WTC11 (cell line): ENCODE results near the gene ENG. TPM values are rescaled to one million over a fixed set of nuclear protein-coding genes. Genes with fewer than 3 reads are reported as not detected.

ENCODE experiments used
- ATAC-seq: fragments of 200-7000 bp; cut with Tn5 transposase; 2 replicates; pipeline ENCODE4 v1.10.0; 2021; ENCODE audit warnings: mild to moderate bottlenecking, moderate library complexity
- CTCF ChIA-PET: fragments of 300-600 bp; sonication (Branson Sonifier 250); formaldehyde crosslinking; loops from one replicate; lab custom pipeline; 2021; ENCODE audit warnings: antibody characterized with exemption; lab: Charles Lee
- POLR2A ChIA-PET: fragments of 350-600 bp; sonication (Branson Sonifier 250); formaldehyde crosslinking; loops from one replicate; lab custom pipeline; 2021; ENCODE audit warnings: antibody characterized with exemption; lab: Charles Lee
- DNase-seq: peaks from one replicate; pipeline ENCODE4 v3.0.0; 2021; ENCODE audit warnings: low spot score
- H3K27ac Mint-ChIP-seq: 2 replicates; pipeline ENCODE4 v1.8.0; 2021; ENCODE audit warnings: mixed read lengths
- H3K27me3 Mint-ChIP-seq: 2 replicates; pipeline ENCODE4 v1.8.0; 2021; ENCODE audit warnings: low read depth, mild to moderate bottlenecking, moderate library complexity, mixed read lengths
- H3K36me3 Mint-ChIP-seq: 2 replicates; pipeline ENCODE4 v1.8.0; 2021; ENCODE audit warnings: mixed read lengths
- H3K4me1 Mint-ChIP-seq: 2 replicates; pipeline ENCODE4 v1.8.0; 2022; ENCODE audit warnings: mixed read lengths
- H3K4me3 Mint-ChIP-seq: 2 replicates; pipeline ENCODE4 v1.8.0; 2021; ENCODE audit warnings: mild to moderate bottlenecking, moderate library complexity, mixed read lengths
- H3K9me3 Mint-ChIP-seq: 2 replicates; pipeline ENCODE4 v1.8.0; 2021; ENCODE audit warnings: mixed read lengths
- ATF1 ChIP-seq: sonication (generic); formaldehyde crosslinking; IDR thresholded peaks from 2 replicates; pipeline ENCODE4 v1.8.1; 2023; ENCODE audit warnings: mild to moderate bottlenecking, moderate library complexity, missing genetic modification reagents
- CBFB ChIP-seq: sonication (generic); formaldehyde crosslinking; IDR thresholded peaks from 2 replicates; pipeline ENCODE4 v1.8.1; 2022; ENCODE audit warnings: mild to moderate bottlenecking, low read depth, missing genetic modification reagents
- ETV6 ChIP-seq: sonication (generic); formaldehyde crosslinking; IDR thresholded peaks from 2 replicates; pipeline ENCODE4 v1.8.1; 2022; ENCODE audit warnings: mild to moderate bottlenecking, missing genetic modification reagents
- FOXJ3 ChIP-seq: sonication (generic); formaldehyde crosslinking; IDR thresholded peaks from 2 replicates; pipeline ENCODE4 v1.9.0; 2021; ENCODE audit warnings: missing genetic modification reagents, mild to moderate bottlenecking, borderline replicate concordance
- FOXP4 ChIP-seq: sonication (generic); formaldehyde crosslinking; IDR thresholded peaks from 2 replicates; pipeline ENCODE4 v1.8.0; 2022; ENCODE audit warnings: mild to moderate bottlenecking, missing genetic modification reagents
- GABPB1 ChIP-seq: sonication (generic); formaldehyde crosslinking; IDR thresholded peaks from 2 replicates; pipeline ENCODE4 v1.8.1; 2023; ENCODE audit warnings: mild to moderate bottlenecking, missing genetic modification reagents
- JAZF1 ChIP-seq: fragments of 250-450 bp; sonication (Bioruptor Pico); IDR thresholded peaks from 2 replicates; pipeline ENCODE4 v1.9.0; 2021; ENCODE audit warnings: moderate library complexity, mild to moderate bottlenecking, inconsistent platforms
- JUN ChIP-seq: sonication (generic); formaldehyde crosslinking; IDR thresholded peaks from 2 replicates; pipeline ENCODE4 v1.8.0; 2023; ENCODE audit warnings: mild to moderate bottlenecking, missing genetic modification reagents
- MAX ChIP-seq: sonication (generic); formaldehyde crosslinking; IDR thresholded peaks from 2 replicates; pipeline ENCODE4 v1.8.0; 2022; ENCODE audit warnings: mild to moderate bottlenecking, missing genetic modification reagents
- SMAD4 ChIP-seq: sonication (generic); formaldehyde crosslinking; IDR thresholded peaks from 2 replicates; pipeline ENCODE4 v1.8.0; 2022; ENCODE audit warnings: mild to moderate bottlenecking, missing genetic modification reagents
- TEAD4 ChIP-seq: sonication (generic); formaldehyde crosslinking; IDR thresholded peaks from 2 replicates; pipeline ENCODE4 v1.8.0; 2022; ENCODE audit warnings: mild to moderate bottlenecking, missing genetic modification reagents
- ZNF263 ChIP-seq: sonication (generic); formaldehyde crosslinking; IDR thresholded peaks from 2 replicates; pipeline ENCODE4 v1.8.1; 2022; ENCODE audit warnings: low read depth, mild to moderate bottlenecking, moderate library complexity, missing genetic modification reagents
- ZNF512 ChIP-seq: sonication (generic); formaldehyde crosslinking; IDR thresholded peaks from 2 replicates; pipeline ENCODE4 v1.8.1; 2022; ENCODE audit warnings: missing genetic modification reagents, borderline replicate concordance
- ZSCAN18 ChIP-seq: fragments of 250-450 bp; sonication (Bioruptor Pico); IDR thresholded peaks from 2 replicates; pipeline ENCODE4 v2.1.2; 2022; ENCODE audit warnings: mild to moderate bottlenecking, moderate library complexity
- total RNA-seq: library from RNA; stranded (reverse); gene quantifications from 3 replicates; pipeline ENCODE4 v1.2.3, GENCODE V29; 2021
- TF ChIP-seq, protein P1 (sequence below): fragments of 250-450 bp; sonication (Bioruptor Pico); IDR thresholded peaks from 2 replicates; pipeline ENCODE4 v1.9.0; 2021; ENCODE audit warnings: mild to moderate bottlenecking
- TF ChIP-seq, protein P2 (sequence below): sonication (generic); formaldehyde crosslinking; IDR thresholded peaks from 2 replicates; pipeline ENCODE4 v1.8.1; 2023; ENCODE audit warnings: mild to moderate bottlenecking, missing genetic modification reagents, borderline replicate concordance

The ENG gene
- total RNA-seq, 1 experiment from 2014 or later: 4.4 TPM

GRCh38 chr9:127769101-127769500 is 85.4 kb downstream of the ENG start (continued):
- TF ChIP-seq, protein P1, sequence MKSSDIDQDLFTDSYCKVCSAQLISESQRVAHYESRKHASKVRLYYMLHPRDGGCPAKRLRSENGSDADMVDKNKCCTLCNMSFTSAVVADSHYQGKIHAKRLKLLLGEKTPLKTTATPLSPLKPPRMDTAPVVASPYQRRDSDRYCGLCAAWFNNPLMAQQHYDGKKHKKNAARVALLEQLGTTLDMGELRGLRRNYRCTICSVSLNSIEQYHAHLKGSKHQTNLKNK (CRISPR knock-in tag): no peak
- no peak for TF ChIP-seq ETV6
- TF ChIP-seq, protein P2, sequence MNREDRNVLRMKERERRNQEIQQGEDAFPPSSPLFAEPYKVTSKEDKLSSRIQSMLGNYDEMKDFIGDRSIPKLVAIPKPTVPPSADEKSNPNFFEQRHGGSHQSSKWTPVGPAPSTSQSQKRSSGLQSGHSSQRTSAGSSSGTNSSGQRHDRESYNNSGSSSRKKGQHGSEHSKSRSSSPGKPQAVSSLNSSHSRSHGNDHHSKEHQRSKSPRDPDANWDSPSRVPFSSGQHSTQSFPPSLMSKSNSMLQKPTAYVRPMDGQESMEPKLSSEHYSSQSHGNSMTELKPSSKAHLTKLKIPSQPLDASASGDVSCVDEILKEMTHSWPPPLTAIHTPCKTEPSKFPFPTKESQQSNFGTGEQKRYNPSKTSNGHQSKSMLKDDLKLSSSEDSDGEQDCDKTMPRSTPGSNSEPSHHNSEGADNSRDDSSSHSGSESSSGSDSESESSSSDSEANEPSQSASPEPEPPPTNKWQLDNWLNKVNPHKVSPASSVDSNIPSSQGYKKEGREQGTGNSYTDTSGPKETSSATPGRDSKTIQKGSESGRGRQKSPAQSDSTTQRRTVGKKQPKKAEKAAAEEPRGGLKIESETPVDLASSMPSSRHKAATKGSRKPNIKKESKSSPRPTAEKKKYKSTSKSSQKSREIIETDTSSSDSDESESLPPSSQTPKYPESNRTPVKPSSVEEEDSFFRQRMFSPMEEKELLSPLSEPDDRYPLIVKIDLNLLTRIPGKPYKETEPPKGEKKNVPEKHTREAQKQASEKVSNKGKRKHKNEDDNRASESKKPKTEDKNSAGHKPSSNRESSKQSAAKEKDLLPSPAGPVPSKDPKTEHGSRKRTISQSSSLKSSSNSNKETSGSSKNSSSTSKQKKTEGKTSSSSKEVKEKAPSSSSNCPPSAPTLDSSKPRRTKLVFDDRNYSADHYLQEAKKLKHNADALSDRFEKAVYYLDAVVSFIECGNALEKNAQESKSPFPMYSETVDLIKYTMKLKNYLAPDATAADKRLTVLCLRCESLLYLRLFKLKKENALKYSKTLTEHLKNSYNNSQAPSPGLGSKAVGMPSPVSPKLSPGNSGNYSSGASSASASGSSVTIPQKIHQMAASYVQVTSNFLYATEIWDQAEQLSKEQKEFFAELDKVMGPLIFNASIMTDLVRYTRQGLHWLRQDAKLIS (CRISPR knock-in tag): no peak
- no peak for TF ChIP-seq ATF1 (CRISPR knock-in tag)
- no peak for TF ChIP-seq JUN (CRISPR knock-in tag)
- no peak for TF ChIP-seq ZNF512 (CRISPR knock-in tag)
- TF ChIP-seq FOXP4 (CRISPR knock-in tag): no peak

DNA sequence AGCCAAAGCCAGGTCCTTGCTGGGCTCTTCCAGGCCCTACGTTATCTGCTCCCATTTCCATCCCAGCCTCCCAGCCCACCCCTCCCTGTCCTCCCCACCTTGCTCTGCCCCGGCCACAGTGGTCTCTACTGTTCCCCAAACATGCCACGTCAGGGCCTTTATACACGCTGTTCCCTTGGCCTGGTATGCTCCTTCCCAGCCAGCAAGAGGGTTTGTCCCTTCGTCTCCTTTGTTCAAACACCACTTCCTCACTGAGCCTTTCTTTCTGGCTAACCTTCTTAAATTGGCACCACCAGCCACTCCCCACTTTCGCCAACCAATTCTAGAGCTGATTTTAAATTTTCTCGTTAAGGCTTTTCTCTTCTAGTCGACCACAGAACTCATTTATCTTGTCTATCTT is 85.8 kb downstream of the ENG start:
- H3K4me3 Mint-ChIP-seq: no peak overlapping the region
- CTCF ChIA-PET: interaction anchor here (1.8 to 3.3 kb wide), 3 partner anchors 13 to 34 kb away, joined by 7 to 38 read pairs (median 28); partner anchors contain the start of genes CDK9 and TOR2A

DNA sequence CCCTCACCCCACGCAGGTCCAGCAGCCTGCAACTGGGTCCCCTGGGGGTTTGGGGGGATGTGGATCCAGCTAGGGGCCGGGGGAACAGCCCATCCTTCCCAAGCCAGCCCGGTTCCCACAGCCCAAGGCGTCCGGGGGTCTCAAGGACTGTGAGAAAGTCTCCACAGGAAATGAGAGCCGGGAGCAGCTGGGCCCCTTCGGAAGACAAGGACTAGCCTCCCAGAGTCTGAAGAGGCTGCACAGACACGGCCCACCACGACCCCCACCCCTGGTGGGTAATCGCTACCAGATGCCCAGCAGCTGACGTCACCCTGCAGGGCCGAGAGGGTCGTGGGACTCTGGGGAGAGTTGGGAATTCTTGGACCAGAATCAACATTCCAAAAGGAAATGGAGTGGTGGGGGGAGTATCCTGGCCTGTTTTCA is 86.5 kb downstream of the ENG start:
- TF ChIP-seq JAZF1 (CRISPR knock-in tag) (no peak), MAX (CRISPR knock-in tag) (no peak), SMAD4 (CRISPR knock-in tag) (no peak), ZNF512 (CRISPR knock-in tag) (no peak), FOXJ3 (CRISPR knock-in tag) (no peak), ZSCAN18 (CRISPR knock-in tag) (no peak), CBFB (no peak), ZNF263 (no peak), TEAD4 (no peak)
- TF ChIP-seq, protein P1 (CRISPR knock-in tag): no peak
- Mint-ChIP-seq H3K36me3 (no peaks in the 10 kb centered on the region), H3K4me3 (no peak overlapping the region), H3K9me3 (no peaks in the 10 kb centered on the region), H3K27ac (no peak overlapping the region), H3K4me1 (peaks cover 44% of the 10 kb centered on the region), H3K27me3 (peaks cover 11% of the 10 kb centered on the region)
- POLR2A ChIA-PET: interaction anchor here (0.6 kb wide), 1 partner anchor 148 kb away, joined by 5 read pairs; no protein-coding TSS in a partner anchor
- ATAC-seq: no peak
- DNase-seq: no peak
- CTCF ChIA-PET: interaction anchor here (1.2 to 1.8 kb wide), 3 partner anchors 16 to 101 kb away, joined by 3 to 7 read pairs (median 5); partner anchors contain the start of gene TOR2A

More for the DNA sequence above, 85.8 kb downstream of the ENG start:
- POLR2A ChIA-PET: no interaction called here
- no peak for DNase-seq
- H3K27me3 Mint-ChIP-seq: peaks cover 11% of the 10 kb centered on the region
- no peak for ATAC-seq
- H3K9me3 Mint-ChIP-seq: no peaks in the 10 kb centered on the region
- H3K4me1 Mint-ChIP-seq: peaks cover 39% of the 10 kb centered on the region
- H3K27ac Mint-ChIP-seq: no peak overlapping the region
- TF ChIP-seq GABPB1: no peak
- H3K36me3 Mint-ChIP-seq: no peaks in the 10 kb centered on the region
